Gastroesophageal sphincter (tissue), 3 donors: ENCODE results near the gene SF3A2.
"Not testable (repeated sequence)": the region's sequence is repeated elsewhere in the genome, so short reads cannot be mapped to it uniquely, and the experiment has no call there.

Experiments used
- POLR2A ChIP-seq, 2 donors: fragments of 450-650 bp; IDR thresholded peaks; one replicate each; pipeline ENCODE4 v1.6.1; 2017; ENCODE audit warnings: antibody characterized with exemption in 2 of 2, mild to moderate bottlenecking in 2 of 2, moderate library complexity in 1 of 2
- POLR2AphosphoS5 ChIP-seq: sonication (generic); formaldehyde crosslinking; IDR thresholded peaks from one replicate; pipeline ENCODE4 v1.6.1; 2017; ENCODE audit warnings: antibody characterized with exemption
- TF ChIP-seq, protein P1 (sequence below), 4 experiments: fragments of 200-600 bp in 2 of 4; fragments of 450-650 bp in 2 of 4; sonication (generic) in 1 of 4; IDR thresholded peaks; one replicate each; pipeline ENCODE4 v1.5.1; 2017 to 2019; ENCODE audit warnings: antibody characterized with exemption in 4 of 4, mild to moderate bottlenecking in 2 of 4, moderate library complexity in 2 of 4

- TF ChIP-seq POLR2A (IDR thresholded peaks at IDR 0.05); POLR2AphosphoS5: not testable (repeated sequence)
- TF ChIP-seq, protein P1, sequence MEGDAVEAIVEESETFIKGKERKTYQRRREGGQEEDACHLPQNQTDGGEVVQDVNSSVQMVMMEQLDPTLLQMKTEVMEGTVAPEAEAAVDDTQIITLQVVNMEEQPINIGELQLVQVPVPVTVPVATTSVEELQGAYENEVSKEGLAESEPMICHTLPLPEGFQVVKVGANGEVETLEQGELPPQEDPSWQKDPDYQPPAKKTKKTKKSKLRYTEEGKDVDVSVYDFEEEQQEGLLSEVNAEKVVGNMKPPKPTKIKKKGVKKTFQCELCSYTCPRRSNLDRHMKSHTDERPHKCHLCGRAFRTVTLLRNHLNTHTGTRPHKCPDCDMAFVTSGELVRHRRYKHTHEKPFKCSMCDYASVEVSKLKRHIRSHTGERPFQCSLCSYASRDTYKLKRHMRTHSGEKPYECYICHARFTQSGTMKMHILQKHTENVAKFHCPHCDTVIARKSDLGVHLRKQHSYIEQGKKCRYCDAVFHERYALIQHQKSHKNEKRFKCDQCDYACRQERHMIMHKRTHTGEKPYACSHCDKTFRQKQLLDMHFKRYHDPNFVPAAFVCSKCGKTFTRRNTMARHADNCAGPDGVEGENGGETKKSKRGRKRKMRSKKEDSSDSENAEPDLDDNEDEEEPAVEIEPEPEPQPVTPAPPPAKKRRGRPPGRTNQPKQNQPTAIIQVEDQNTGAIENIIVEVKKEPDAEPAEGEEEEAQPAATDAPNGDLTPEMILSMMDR (IDR thresholded peaks at IDR 0.05) = not testable (repeated sequence)
Observed at GRCh38 chr19:2200624-2201294, 35.9 kb upstream of the SF3A2 start.
